Keratinocyte (primary cell): Measurements from ENCODE around the gene ZNF554.

Experiments used
- CTCF ChIP-seq, 3 experiments: IDR thresholded peaks in 1 of 3; conservative IDR thresholded peaks in 1 of 3; optimal IDR thresholded peaks in 1 of 3; 2 replicates in 2 of 3; 3 replicates in 1 of 3; pipeline versions ENCODE3 to v1.5.1; 2011; ENCODE audit warnings: low read length in 3 of 3, mild to moderate bottlenecking in 3 of 3, moderate library complexity in 2 of 3, control low read depth in 1 of 3, inconsistent platforms in 1 of 3; ENCODE audit not compliant: insufficient read depth in 2 of 3; ENCODE audit errors: extremely low read depth in 1 of 3
- EZH2 ChIP-seq: IDR thresholded peaks from one replicate; pipeline ENCODE4 v1.6.1; 2012; ENCODE audit warnings: inconsistent platforms, mild to moderate bottlenecking, low read length, moderate library complexity

- TF ChIP-seq CTCF (optimal IDR thresholded peaks at IDR 0.05 in 1 of 3, IDR thresholded peaks at IDR 0.05 in 1 of 3, conservative IDR thresholded peaks at IDR 0.05 in 1 of 3; ENCODE audit: extremely low read depth in 1 of 3, insufficient read depth in 2 of 3, low read length in 3 of 3) (no peak), EZH2 (no peak)
Observed at GRCh38 chr19:2805991-2806649, 13.5 kb upstream of the ZNF554 start.
